IPS DF 4.7 (cell line): Measurements from ENCODE around the gene VEPH1.

Experiments
- DNase-seq: peaks from one replicate; pipeline ENCODE4 v3.0.0-alpha.2; 2013; ENCODE audit warnings: low spot score; ENCODE audit errors: extremely low read depth

VEPH1 gene

DNA sequence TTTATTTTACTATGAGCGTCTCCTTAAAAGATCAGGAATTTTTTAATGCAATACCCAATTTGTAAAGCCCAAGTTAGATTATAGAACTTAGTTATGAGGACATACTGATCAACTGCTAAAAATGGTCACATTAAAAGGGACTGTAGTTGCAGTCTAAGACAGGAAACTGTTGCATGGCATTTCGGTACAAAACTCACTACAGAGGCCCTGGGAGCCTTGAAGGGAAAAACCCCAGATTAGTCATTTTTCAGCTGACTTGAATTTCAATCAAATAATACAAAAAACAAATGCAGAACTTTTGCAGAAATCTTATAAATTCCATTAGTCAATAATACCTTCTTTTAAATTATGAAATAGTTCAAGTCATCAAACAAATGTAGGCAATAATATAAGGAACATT lies 73.5 kb downstream of the VEPH1 start:
- DNase-seq = no peak

DNA sequence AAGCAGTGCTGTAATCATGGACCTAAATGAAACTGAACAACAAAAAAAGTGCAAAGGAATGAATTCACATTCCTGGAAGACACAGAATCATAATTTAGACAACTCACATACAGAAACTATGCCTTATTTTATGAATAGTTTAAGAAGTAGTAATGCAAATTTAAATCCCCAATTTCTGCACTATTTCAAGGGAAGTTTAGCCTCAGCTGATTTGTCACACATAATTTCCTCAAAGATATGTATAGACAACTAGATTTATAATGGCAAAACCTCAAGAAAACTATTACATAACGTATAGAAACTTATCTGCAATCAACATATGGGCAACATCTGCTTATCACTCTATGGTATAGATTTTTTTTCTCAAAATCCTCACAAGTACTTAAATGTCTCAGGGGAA lies 74.4 kb downstream of the VEPH1 start:
- no peak for DNase-seq

DNA sequence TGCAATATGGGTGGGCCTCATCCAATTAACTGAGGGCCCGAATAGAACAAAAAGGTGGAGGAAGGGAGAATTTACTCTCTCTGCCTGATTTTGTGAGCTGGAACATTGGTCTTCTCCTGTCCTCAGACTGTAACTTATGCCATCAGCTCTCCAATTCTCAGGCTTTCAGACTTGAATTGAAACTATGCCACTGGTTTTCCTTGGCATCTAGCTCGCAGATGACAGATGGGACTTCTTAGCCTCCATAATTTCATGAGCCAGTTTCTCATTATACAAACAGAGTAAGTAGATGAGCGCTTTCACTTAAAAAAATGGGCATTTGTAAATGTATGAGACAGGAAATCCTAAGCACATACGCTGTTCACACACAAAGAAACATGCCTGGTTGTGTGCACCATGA lies 75.3 kb downstream of the VEPH1 start:
- no peak for DNase-seq

DNA sequence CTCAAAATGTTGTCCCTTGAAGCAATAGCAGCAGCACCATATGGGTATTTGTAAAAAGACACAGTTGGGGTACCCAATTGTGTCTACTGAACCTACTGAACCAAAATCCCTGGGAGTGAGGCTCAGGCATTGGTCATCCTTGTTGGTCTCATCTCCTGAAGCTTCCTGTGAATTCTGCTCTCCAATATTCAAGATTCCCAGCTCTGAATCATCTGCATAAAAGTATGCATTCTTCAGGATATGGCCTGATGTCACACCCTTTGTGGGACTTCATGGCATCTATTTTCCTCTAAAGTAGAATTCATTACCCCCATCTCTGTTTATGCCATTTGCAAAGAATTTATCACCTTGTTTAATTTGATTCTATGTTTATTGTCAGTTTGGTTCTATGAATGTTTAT lies 79.9 kb downstream of the VEPH1 start:
- DNase-seq = no peak

DNA sequence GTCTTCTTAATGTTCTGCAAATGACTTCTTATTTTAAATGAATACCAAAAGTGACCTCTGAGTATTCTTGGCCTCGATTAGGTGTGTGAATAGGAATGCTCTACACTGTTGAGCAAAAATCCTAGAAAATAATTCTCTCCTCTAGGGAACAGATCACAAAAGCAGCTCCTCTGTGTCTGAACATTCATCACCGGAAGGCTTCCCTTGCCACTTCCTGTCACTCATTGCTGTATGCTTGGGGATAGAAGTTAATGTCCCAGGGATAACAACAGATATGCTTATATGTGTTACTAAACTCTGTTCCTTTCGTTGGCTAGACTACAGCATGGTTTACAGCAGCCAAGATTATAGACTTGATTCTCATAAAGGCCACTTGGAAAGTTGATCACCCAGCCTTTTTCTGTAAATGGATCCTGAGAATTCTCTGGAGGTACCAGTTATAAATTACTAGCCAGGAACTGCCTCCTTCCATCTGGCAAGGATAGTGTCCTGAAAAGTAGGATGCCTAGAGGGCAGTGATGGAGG lies 82.5 kb downstream of the VEPH1 start:
- DNase-seq = no peak

GRCh38 chr3:157418104-157418503 lies 85.1 kb downstream of the VEPH1 start:
- DNase-seq = no peak

DNA sequence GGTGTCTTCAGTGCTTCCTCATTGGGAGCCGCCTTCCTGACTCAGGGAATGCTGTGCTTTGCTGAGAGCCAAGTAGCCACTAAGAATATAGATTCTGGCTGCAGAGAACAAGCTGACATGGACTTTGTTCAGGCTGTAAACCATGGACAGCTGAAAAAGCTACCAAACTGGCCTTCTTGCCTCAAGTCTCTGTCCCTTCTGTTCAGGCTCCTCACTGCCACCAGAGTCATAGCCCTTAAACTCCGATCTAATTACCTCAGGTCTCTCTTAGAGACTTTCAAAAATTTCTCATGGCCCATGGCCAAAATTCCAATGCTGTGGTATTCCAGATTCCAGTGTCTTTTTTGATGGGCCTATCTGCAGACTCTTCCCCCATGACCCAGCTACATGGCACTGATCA lies 86.0 kb downstream of the VEPH1 start:
- DNase-seq = no peak

DNA sequence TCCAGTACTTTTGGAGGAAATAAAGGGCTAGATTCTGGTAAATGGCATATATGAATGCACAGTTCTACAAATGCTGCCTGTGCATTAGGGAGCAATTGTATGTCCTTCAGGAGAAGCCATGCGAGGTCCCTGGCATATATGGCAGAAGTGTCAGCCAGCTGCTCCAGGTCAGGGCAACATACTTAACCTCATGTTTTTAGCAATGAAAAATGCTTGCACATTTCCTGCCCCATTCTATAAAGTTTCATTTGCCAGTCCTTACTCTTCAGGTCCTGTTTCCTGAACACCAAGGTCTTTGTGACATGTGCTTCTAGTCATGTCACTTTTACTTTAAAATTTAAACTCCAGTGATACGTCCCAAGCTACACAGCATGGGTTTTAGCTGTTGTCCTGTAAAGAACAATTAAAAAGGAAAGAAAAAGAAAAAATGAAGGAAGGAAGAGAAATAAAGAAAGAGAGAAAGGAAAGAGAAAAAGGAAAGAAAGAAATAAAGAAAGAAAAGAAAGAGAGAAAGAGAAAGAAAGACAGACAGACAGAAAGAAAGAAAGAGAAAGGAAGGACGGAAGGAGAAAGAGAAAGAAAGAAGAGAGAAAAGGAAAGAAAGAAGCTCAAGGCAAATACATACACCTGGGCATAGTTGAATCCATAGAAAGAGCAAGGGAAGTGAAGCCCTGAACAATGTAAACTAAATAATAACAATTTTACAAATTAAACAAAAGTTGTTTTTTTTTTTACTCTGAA lies 86.7 kb downstream of the VEPH1 start:
- DNase-seq = no peak

DNA sequence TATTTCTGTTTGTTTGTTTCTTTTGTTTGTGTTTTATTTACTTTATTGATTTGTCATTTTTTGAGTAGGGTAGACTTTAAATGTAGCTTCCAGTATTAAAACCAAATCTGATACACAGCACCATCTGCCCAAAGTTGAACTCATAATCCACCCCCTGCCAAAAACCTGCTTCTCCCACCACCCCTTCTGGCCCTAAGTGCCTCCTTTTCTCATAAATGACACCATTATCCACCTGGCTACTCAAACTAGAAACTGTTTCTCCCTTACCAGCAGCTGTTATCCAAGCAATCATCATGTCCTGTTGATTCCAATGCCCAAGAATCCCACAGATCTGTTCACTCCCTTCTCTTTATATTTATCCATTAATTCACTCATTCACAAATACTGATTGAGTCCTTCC lies 88.4 kb downstream of the VEPH1 start:
- no peak for DNase-seq

GRCh38 chr3:157412323-157412855 lies 90.8 kb downstream of the VEPH1 start:
- DNase-seq = no peak

DNA sequence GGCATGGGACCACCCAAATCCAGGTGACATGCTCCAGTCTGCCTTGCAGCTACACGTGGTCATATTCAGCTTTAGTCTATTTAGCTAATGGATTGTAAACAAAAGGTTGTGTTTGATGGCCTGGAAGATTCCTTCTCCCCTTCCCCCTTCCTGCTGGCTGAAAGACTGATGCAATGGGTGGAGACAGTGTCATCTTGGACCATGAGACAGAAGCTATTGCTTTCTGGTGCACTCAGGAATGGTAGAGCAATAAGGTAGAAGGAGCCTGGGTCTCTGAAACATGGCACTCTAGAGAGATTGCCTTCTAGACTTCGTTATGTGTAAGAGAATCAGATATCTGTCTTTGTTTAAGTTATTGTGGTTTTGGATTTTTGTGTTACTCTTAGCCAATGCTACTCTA lies 92.3 kb downstream of the VEPH1 start:
- no peak for DNase-seq

GRCh38 chr3:157409516-157409915 lies 93.7 kb downstream of the VEPH1 start:
- DNase-seq = no peak

- no peak for DNase-seq
Measured at GRCh38 chr3:157408499-157409149, 94.6 kb downstream of the VEPH1 start.

- DNase-seq = no peak
Measured at GRCh38 chr3:157407769-157408168, 95.4 kb downstream of the VEPH1 start.

GRCh38 chr3:157406394-157406793 lies 96.8 kb downstream of the VEPH1 start:
- DNase-seq = no peak

GRCh38 chr3:157405457-157405856 lies 97.8 kb downstream of the VEPH1 start:
- DNase-seq = no peak

DNA sequence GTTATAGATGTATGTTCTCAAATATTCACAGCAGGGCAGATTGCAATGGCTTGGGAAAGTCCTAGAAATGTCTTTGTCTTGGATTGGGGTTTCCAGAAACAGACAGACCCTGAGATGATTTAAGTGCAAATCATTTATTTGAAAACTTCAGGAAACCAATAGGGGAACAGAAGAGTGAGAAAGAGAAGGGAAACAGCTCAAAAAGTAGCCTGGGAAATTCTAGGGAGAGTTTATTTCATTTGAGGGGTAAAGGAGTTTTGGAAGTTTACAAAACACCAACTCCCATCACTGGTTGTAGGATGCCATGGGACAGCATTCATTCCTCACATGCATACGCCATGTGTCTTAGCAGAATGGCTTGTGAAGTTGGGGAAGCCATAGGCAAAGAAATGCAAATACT lies 98.8 kb downstream of the VEPH1 start:
- no peak for DNase-seq

- no peak for DNase-seq
Measured at GRCh38 chr3:157398598-157398997, 104.6 kb downstream of the VEPH1 start.

DNA sequence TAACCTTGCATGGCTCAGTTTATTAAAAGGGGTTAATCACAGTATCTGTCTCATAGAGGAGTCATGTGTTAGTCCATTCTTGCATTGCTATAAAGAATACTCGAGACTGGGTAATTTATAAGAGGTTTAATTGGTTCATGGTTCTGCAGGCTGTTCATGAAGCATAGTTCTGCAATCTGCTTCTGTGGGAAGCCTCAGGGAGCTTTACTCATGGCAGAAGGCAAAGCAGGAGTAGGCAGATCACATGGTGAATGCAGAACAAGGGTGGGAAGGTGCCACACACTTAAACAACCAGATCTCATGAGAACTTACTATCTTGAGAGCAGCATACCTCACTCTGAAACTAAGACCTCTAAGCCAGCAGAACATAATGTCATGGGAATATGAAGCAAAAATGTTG lies 108.8 kb downstream of the VEPH1 start:
- no peak for DNase-seq

GRCh38 chr3:157393113-157393512 lies 110.1 kb downstream of the VEPH1 start:
- DNase-seq = no peak

DNA sequence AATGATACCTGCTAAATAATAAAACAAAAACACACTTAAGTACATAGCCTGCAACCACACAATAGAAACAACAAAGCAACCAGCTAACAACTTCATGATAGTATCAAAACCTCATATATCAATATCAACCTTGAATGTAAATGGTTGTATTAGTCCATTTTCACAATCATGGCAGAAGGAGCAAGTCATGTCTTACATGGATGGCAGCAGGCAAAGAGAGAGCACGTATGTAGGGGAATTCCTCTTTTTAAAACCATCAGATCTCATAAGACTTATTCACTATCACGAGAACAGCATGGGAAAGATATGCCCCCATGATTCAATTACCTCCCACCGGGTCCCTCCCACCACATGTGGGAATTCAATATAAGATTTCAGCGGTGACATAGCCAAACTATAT lies 111.1 kb downstream of the VEPH1 start:
- DNase-seq = no peak

DNA sequence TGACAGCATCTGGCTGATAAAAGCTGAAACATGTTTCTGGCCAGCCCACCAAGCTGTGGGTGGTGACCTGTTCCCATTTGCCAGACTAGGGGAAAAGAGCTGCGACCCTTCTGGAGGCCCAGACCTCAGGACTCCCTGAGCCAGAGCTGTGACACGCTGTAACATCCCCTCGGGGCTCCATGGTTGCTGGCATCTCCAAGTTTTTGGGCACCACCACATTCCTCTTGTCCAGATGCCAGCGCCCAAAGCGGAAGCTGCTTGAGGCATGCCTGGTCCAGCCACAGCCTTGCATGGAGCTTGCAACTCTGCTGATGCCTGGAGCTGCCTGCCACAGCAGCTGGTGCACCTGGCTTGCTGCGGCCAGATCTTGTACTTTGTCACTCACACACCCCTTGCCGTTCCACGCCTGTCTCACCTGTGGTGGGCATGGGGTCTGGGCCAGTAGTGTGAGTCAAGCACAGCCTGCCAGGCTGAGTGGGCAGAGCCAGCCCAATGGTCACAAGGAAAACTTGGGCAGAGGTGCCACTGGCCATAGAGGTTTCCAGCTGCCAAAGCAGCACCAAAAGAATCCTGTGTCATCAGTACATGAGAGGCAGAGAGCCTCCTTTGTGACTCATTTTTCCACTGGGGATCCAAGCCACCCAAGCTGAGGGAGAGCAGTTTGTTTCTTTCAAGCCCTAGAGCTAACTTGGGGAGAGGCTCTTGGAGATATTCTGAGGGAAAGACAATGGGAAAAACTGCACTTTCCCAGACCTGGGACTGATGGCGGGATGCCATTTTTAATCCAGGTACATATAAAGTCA lies 112.3 kb downstream of the VEPH1 start:
- DNase-seq = no peak
